LNCAP (cell line): ENCODE measurements around the gene BROX.

ENCODE experiments used
- TF ChIP-seq, protein P1 (sequence below): fragments of 450-650 bp; IDR thresholded peaks from 2 replicates; pipeline ENCODE4 v1.5.1; 2017; ENCODE audit warnings: mild to moderate bottlenecking

BROX gene

DNA sequence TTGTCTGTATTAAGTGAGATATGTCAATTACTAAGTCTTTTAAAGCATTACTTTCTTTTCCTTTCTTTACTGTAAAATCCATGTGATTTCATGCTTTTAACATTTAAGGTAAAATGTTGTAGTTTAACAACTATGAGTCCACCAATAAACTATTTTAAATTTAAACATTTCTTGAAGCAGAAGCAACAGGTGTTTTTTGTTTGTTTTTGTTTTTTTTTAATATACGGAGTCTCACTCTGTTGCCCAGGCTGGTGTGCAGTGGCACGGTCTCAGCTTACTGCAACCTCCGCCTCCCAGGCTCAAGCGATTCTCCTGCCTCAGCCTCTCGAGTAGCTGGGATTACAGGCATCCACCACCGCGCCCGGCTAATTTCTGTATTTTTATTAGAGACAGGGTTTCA, 15.6 kb upstream of the BROX start:
- TF ChIP-seq, protein P1, sequence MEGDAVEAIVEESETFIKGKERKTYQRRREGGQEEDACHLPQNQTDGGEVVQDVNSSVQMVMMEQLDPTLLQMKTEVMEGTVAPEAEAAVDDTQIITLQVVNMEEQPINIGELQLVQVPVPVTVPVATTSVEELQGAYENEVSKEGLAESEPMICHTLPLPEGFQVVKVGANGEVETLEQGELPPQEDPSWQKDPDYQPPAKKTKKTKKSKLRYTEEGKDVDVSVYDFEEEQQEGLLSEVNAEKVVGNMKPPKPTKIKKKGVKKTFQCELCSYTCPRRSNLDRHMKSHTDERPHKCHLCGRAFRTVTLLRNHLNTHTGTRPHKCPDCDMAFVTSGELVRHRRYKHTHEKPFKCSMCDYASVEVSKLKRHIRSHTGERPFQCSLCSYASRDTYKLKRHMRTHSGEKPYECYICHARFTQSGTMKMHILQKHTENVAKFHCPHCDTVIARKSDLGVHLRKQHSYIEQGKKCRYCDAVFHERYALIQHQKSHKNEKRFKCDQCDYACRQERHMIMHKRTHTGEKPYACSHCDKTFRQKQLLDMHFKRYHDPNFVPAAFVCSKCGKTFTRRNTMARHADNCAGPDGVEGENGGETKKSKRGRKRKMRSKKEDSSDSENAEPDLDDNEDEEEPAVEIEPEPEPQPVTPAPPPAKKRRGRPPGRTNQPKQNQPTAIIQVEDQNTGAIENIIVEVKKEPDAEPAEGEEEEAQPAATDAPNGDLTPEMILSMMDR, result no peak

DNA sequence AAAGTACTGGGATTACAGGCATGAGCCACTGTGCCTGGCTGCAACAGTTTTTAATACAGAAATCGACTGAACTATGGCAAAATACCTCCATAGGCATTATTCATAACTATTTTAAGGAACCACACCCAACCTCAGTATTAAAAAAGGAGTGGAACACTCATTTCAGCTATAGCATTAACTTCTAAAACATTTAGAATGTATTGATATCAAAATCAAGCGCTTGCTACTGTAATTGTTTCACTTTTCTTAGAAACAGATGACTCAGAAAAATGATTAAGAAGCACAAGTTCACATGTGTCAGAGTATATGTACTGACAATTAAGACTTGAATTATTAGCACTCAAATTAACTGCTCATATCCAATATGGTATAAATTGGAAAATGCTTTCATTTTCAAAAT, 15.2 kb upstream of the BROX start:
- TF ChIP-seq, protein P1, result no peak

DNA sequence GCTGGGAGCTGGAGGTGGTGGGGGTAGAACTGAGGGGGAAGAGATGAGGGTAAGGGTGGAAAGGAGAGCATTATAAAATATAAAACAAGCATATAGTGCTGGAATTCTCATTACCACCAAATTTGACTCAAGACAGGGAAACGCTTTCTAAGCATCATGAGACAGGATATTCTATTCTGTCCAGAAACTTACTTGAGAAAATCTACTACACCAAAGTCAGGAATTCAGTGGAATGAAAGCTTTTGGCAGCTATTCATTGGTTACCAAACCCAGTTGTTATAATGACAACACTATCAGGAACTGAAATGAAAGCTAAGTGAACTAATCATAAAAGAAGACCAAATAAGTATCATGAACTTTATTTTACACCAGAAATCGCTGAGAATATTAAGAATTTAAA, 14.5 kb upstream of the BROX start:
- TF ChIP-seq, protein P1, result no peak

DNA sequence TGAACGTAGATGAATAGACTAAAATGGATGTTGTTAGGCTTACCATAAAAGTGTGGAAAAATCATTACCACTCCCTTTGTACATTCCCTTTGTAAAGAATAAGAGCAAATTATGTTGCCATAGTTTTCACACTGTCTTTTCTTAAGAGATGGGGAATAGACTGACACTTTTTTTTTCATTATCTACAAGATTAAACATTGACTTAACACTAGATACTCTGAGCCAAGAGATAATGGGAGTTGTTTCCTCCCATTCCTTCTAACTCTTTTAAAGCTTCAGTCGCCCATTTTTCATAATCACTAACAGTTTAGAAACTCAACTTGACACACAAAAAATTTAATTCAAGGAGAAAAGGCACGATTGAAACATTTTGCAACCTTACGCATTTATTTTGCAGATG, 10.2 kb upstream of the BROX start:
- TF ChIP-seq, protein P1, result no peak

DNA sequence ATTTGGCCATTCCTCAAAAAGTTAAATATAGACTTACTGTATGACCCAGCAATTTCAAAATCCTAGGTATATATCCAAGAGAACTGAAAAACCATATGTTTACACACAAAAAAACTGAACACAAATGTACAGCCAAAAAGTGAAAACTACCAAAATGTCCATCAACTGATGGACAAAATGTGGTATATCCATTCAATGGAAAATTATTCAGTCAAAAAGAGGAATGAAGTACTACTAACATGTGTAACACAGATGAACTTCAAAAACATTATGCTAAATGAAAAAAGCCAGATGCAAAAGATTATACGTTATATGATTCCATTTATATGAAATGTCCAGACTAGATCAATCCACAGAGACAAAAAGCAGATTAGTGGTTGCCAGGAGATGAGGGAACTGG, 8.1 kb upstream of the BROX start:
- TF ChIP-seq, protein P1, result no peak

DNA sequence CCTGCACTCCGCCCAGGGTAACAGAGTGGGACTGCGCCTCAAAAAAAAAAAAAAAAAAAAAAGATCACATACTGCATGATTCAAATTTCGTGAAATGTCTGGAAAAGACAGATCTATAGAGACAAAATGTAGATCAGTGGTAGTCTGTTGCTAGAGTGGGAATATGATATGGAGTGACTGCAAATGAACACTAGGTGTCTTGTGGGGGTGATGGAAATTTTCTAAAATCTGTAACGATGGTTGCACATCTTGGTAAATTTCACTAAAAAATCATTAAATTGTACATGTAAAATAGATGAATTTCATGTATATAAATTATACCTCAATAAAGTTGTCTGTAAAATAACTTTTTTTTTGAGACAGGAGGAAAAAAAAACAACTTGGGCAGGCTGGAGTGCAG, 5.5 kb upstream of the BROX start:
- TF ChIP-seq, protein P1, result no peak

DNA sequence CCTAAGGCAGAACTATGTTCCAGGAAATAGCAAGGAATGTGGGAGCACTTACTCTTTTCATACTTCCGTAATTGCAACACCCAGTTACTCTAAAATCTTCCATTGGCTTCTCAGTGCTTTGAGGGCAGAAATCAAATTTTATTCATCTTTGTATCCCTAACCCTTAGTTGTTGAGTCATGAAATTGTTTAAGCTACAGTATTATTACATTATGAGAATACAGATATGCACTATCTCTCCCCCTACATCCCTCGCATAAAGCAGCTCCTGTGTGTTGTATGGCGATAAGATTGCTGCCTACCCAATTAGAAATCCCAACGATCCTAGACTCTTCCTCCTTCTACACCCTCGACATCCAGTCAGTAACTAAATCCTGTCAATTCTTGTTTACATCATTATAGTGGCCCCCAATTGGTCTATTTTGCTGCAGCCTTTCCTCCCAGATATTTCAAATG, 2.6 kb upstream of the BROX start:
- TF ChIP-seq, protein P1, result no peak
